ENCODE data around the gene PRSS36. TPM values are rescaled to one million over a fixed set of nuclear protein-coding genes. Genes with fewer than 3 reads are reported as not detected.

Gene PRSS36
- total and polyA plus RNA-seq, 2 of the 4 experiments (the other 2 are of a cell fraction) = 0.18 to 0.55 TPM

GRCh38 chr16:31117384-31118222 is 32.3 kb downstream of the PRSS36 start, which contains the start of gene KAT8:
Gene KAT8 (plus strand): TSS chr16:31117664. CDS start chr16:31117682, 18 bp downstream.
- Histone ChIP-seq H2BK15ac (ENCODE audit: low read depth, low read length) (no peak within 1 kb of the TSS), H3K4ac (ENCODE audit: low read depth, low read length) (peak within 1 kb of the TSS; percentile 65), H3K4me1 (ENCODE audit: control insufficient read depth, insufficient read depth, low read length) (0 out of 2 replicates have a peak, but pooled peaks cover 3% of the 10 kb centered on the region), H3K23ac (ENCODE audit: low read depth, low read length) (peak within 1 kb of the TSS; percentile 76), H2BK5ac (ENCODE audit: low read depth, low read length, poor library complexity, severe bottlenecking) (peak within 1 kb of the TSS; percentile 23), H3K27ac (ENCODE audit: insufficient read depth, low read length) (peak within 1 kb of the TSS; percentile 61), H3K9ac (ENCODE audit: low read depth, low read length) (peak within 1 kb of the TSS; percentile 79), H3K4me3 (ENCODE audit: insufficient read depth, low read depth, low read length) (peak within 1 kb of the TSS; percentile 66), H4K91ac (ENCODE audit: insufficient read depth, low read depth, low read length) (peak within 1 kb of the TSS; percentile 67; the same call in 1 of the 2 replicates), H3K9me3 (ENCODE audit: control insufficient read depth, insufficient read depth, low read length) (no peaks in the 10 kb centered on the region), H3K36me3 (ENCODE audit: control insufficient read depth, insufficient read depth, low read length) (peaks cover 22% of the 10 kb centered on the region), H3K4me2 (ENCODE audit: low read depth, low read length) (peak within 1 kb of the TSS; percentile 86), H2AFZ (replicated peaks; ENCODE audit: low read length, poor library complexity) (peak within 1 kb of the TSS; percentile 93), H2BK20ac (ENCODE audit: low read depth, low read length) (no peak within 1 kb of the TSS), H4K5ac (ENCODE audit: low read depth, low read length) (peak within 1 kb of the TSS; percentile 53), H4K8ac (ENCODE audit: low read depth in 2 of 2, low read length in 2 of 2) (peak within 1 kb of the TSS; percentile 75 to 82), H3K27me3 (ENCODE audit: control insufficient read depth, insufficient read depth, low read length) (no peaks in the 10 kb centered on the region), H2BK120ac (ENCODE audit: low read depth, low read length) (no peak within 1 kb of the TSS), H4K20me1 (ENCODE audit: insufficient read depth, low read length) (peaks cover 9% of the 10 kb centered on the region), H3K56ac (ENCODE audit: extremely low read depth, insufficient read depth, low read length) (peak within 1 kb of the TSS; percentile 59), H3K14ac (replicated peaks; ENCODE audit: low read depth, low read length) (peak within 1 kb of the TSS; percentile 51), H2AK5ac (ENCODE audit: low read depth, low read length) (peak within 1 kb of the TSS; percentile 76), H3K79me1 (ENCODE audit: low read depth in 1 of 2, low read length in 2 of 2) (peaks cover 22 to 50% of the 10 kb centered on the region in 2 experiments), H2AK9ac (replicated peaks; ENCODE audit: low read depth, low read length, poor library complexity) (peak within 1 kb of the TSS; percentile 89), H3K18ac (ENCODE audit: low read depth, low read length) (peak within 1 kb of the TSS; percentile 51; the same call in 1 of the 2 replicates), H3K9me1 (ENCODE audit: insufficient read depth, low read length) (peaks cover 3% of the 10 kb centered on the region; the same call in 1 of the 2 replicates)
- WGBS, 2 experiments (ENCODE audit: extremely low coverage in 2 of 2, insufficient read length in 1 of 2) = 0% methylated on average over 21 of the region's 68 CpGs; no CpG with 5 or more reads in 1 of the 2 experiments
- DNase-seq (peak; percentile 97), ATAC-seq (ENCODE audit: low read depth) (peak; percentile 95)
- dilution Hi-C loops (cut with HindIII; ENCODE audit: low sequenced_read_pairs, unreplicated experiment) (no loop called here), in situ Hi-C loops (cut with MboI; ENCODE audit: low sequenced_read_pairs) (no loop called here), intact Hi-C loops (cut with micrococcal nuclease) (loop anchor here (2.0 kb wide), 1 partner anchor 25 kb away; no protein-coding TSS in a partner anchor)
- ChIA-PET CTCF (interaction anchor here (0.6 to 1.1 kb wide), 3 partner anchors 10 to 25 kb away, joined by 3 to 5 read pairs (median 3); no protein-coding TSS in a partner anchor), POLR2A (ENCODE audit: unreplicated experiment) (interaction anchor here (0.5 to 1.2 kb wide), 7 partner anchors 11 to 454 kb away, joined by 3 to 8 read pairs (median 4); no protein-coding TSS in a partner anchor)
- no TSS peak for BruUV-seq (replicated peaks)
- TF ChIP-seq RFX5 (IDR thresholded peaks at IDR 0.05; ENCODE audit: low read depth, low read length) = no peak
- TF ChIP-seq CHD1 (IDR thresholded peaks at IDR 0.05; ENCODE audit: low read depth, low read length) = 0 out of 2 replicates have a peak, but pooled peaks have one; percentile 3
- TF ChIP-seq CEBPB (IDR thresholded peaks at IDR 0.05; ENCODE audit: low read depth, low read length) = no peak
- TF ChIP-seq ELK1 (IDR thresholded peaks at IDR 0.05; ENCODE audit: borderline replicate concordance, low read depth, low read length) = no peak
- no peak for TF ChIP-seq MAFK (IDR thresholded peaks at IDR 0.05; ENCODE audit: low read depth, low read length)
- TF ChIP-seq POLR2A (IDR thresholded peaks at IDR 0.05; ENCODE audit: low read depth, low read length) = peak; percentile 80
- TF ChIP-seq RCOR1 (IDR thresholded peaks at IDR 0.05; ENCODE audit: insufficient replicate concordance, low read length) = peak; percentile 13
- no peak for TF ChIP-seq SMC3 (IDR thresholded peaks at IDR 0.05; ENCODE audit: low read depth, low read length)
- TF ChIP-seq USF2 (IDR thresholded peaks at IDR 0.05; ENCODE audit: low read depth, low read length) = no peak
- 0 out of 2 replicates have a peak, but pooled peaks have one; percentile 16 for TF ChIP-seq NFE2L2 (IDR thresholded peaks at IDR 0.05; ENCODE audit: low read depth, low read length)
- peak; percentile 17; the same call in 1 of the 2 replicates for TF ChIP-seq MXI1 (IDR thresholded peaks at IDR 0.05; ENCODE audit: borderline replicate concordance, low read depth, low read length)
- no peak for TF ChIP-seq BHLHE40 (IDR thresholded peaks at IDR 0.05; ENCODE audit: low read depth, low read length)
- no peak for TF ChIP-seq RAD21 (IDR thresholded peaks at IDR 0.05; ENCODE audit: low read length)
